ENCODE results near the gene SCARF2.

DNA sequence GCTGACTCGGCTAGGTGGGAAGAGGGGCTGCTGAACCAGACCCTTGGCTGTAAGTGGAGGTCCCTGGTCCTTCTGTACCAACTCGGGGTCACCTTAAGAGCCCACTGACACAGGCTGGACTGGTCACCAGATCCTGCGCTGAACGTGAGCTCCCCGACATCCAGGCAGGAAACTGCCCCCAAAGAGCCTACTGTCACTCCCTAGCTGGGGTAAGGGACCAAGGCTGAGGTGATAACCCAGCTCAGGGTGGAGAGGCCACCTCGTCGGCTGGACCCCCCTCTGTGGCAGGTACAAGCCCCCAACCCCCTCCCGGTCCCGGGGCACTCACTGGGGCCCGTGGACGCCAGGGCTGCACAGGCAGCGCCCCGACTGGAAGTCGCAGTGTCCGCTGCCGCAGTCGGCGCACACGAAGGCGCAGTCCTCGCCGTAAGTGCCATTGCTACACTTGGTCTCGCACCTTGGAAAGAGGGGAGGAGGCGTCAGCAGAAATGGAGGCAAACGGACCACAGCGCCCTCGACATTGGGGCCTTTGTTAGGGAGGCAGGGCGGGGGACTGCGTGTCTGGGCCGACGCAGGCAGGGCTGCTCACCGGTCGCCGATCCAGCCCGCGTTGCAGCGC is 7.4 kb downstream of the SCARF2 start:
- TF ChIP-seq, protein P1, sequence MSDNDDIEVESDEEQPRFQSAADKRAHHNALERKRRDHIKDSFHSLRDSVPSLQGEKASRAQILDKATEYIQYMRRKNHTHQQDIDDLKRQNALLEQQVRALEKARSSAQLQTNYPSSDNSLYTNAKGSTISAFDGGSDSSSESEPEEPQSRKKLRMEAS (IDR thresholded peaks at IDR 0.05): no peak
- TF ChIP-seq POLR2A (IDR thresholded peaks at IDR 0.05; ENCODE audit: low read length) (no peak), POLR2AphosphoS2 (conservative IDR thresholded peaks at IDR 0.05; ENCODE audit: low read length) (no peak), ESRRA (IDR thresholded peaks at IDR 0.05; ENCODE audit: borderline replicate concordance, low read length) (no peak), TP53 (CRISPR knock-in tag; IDR thresholded peaks at IDR 0.05) (no peak), MAZ (IDR thresholded peaks at IDR 0.05; ENCODE audit: borderline replicate concordance, low read depth, low read length) (no peak), KDM5A (IDR thresholded peaks at IDR 0.05) (no peak), EP300 (IDR thresholded peaks at IDR 0.05) (no peak), JUN (IDR thresholded peaks at IDR 0.05) (no peak), RFX5 (IDR thresholded peaks at IDR 0.05) (no peak)
- TF ChIP-seq, protein P2, sequence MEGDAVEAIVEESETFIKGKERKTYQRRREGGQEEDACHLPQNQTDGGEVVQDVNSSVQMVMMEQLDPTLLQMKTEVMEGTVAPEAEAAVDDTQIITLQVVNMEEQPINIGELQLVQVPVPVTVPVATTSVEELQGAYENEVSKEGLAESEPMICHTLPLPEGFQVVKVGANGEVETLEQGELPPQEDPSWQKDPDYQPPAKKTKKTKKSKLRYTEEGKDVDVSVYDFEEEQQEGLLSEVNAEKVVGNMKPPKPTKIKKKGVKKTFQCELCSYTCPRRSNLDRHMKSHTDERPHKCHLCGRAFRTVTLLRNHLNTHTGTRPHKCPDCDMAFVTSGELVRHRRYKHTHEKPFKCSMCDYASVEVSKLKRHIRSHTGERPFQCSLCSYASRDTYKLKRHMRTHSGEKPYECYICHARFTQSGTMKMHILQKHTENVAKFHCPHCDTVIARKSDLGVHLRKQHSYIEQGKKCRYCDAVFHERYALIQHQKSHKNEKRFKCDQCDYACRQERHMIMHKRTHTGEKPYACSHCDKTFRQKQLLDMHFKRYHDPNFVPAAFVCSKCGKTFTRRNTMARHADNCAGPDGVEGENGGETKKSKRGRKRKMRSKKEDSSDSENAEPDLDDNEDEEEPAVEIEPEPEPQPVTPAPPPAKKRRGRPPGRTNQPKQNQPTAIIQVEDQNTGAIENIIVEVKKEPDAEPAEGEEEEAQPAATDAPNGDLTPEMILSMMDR (IDR thresholded peaks at IDR 0.05): no peak
- TF ChIP-seq, protein P3, sequence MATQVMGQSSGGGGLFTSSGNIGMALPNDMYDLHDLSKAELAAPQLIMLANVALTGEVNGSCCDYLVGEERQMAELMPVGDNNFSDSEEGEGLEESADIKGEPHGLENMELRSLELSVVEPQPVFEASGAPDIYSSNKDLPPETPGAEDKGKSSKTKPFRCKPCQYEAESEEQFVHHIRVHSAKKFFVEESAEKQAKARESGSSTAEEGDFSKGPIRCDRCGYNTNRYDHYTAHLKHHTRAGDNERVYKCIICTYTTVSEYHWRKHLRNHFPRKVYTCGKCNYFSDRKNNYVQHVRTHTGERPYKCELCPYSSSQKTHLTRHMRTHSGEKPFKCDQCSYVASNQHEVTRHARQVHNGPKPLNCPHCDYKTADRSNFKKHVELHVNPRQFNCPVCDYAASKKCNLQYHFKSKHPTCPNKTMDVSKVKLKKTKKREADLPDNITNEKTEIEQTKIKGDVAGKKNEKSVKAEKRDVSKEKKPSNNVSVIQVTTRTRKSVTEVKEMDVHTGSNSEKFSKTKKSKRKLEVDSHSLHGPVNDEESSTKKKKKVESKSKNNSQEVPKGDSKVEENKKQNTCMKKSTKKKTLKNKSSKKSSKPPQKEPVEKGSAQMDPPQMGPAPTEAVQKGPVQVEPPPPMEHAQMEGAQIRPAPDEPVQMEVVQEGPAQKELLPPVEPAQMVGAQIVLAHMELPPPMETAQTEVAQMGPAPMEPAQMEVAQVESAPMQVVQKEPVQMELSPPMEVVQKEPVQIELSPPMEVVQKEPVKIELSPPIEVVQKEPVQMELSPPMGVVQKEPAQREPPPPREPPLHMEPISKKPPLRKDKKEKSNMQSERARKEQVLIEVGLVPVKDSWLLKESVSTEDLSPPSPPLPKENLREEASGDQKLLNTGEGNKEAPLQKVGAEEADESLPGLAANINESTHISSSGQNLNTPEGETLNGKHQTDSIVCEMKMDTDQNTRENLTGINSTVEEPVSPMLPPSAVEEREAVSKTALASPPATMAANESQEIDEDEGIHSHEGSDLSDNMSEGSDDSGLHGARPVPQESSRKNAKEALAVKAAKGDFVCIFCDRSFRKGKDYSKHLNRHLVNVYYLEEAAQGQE (IDR thresholded peaks at IDR 0.05): no peak
